CD14-positive monocyte (primary cell): ENCODE measurements around the gene AFDN. TPM values are rescaled to one million over a fixed set of nuclear protein-coding genes. Genes with fewer than 3 reads are reported as not detected.

Source experiments
- DNase-seq, 3 donors: peaks; one replicate each; pipeline ENCODE4 v3.0.0-alpha.2; 2011 to 2022
- H2AFZ ChIP-seq: 2 replicates; pipeline ENCODE4 v1.6.0; 2012; ENCODE audit warnings: mild to moderate bottlenecking, low read depth, low read length, inconsistent platforms; ENCODE audit not compliant: insufficient read depth, poor library complexity, severe bottlenecking
- H3K27ac ChIP-seq, 2 donors: 1 replicate in 1 of 2; 2 replicates in 1 of 2; pipeline ENCODE4 v1.5.1; 2012 to 2013; ENCODE audit warnings: low read length in 2 of 2, control low read depth in 1 of 2, inconsistent platforms in 1 of 2, low read depth in 1 of 2, mild to moderate bottlenecking in 1 of 2
- H3K27me3 ChIP-seq, 2 donors: one replicate each; pipeline versions ENCODE4 v1.6.0 to v1.6.1; 2011 to 2013; ENCODE audit warnings: low read length in 2 of 2; ENCODE audit not compliant: control insufficient read depth in 2 of 2, insufficient read depth in 2 of 2
- H3K36me3 ChIP-seq, 2 donors: replicated peaks in 1 of 2; 1 replicate in 1 of 2; 2 replicates in 1 of 2; pipeline versions ENCODE4 v1.5.1 to v1.6.1; 2012 to 2013; ENCODE audit warnings: low read length in 2 of 2, control low read depth in 1 of 2, inconsistent platforms in 1 of 2, mild to moderate bottlenecking in 1 of 2; ENCODE audit not compliant: insufficient read depth in 2 of 2, control insufficient read depth in 1 of 2
- H3K4me1 ChIP-seq, 2 donors: 1 replicate in 1 of 2; 2 replicates in 1 of 2; pipeline versions ENCODE4 v1.5.1 to v1.6.1; 2012 to 2013; ENCODE audit warnings: low read length in 2 of 2, control low read depth in 1 of 2, inconsistent platforms in 1 of 2, mild to moderate bottlenecking in 1 of 2, moderate library complexity in 1 of 2; ENCODE audit not compliant: insufficient read depth in 2 of 2, control insufficient read depth in 1 of 2
- H3K4me2 ChIP-seq: replicated peaks from 2 replicates; pipeline ENCODE3; 2012; ENCODE audit warnings: low read length, moderate library complexity, mild to moderate bottlenecking; ENCODE audit not compliant: poor library complexity, severe bottlenecking; ENCODE audit errors: extremely low read depth
- H3K4me3 ChIP-seq, 3 experiments: fragments of 200-600 bp in 1 of 3; sonication (generic) in 1 of 3; replicated peaks in 1 of 3; 1 replicate in 2 of 3; 2 replicates in 1 of 3; pipeline ENCODE4 v1.5.1; 2011 to 2013; ENCODE audit warnings: low read length in 3 of 3, mild to moderate bottlenecking in 3 of 3, control low read depth in 2 of 3, low read depth in 2 of 3, inconsistent platforms in 1 of 3, moderate library complexity in 1 of 3
- H3K79me2 ChIP-seq: 2 replicates; pipeline ENCODE4 v1.6.0; 2012; ENCODE audit warnings: mild to moderate bottlenecking, control low read depth, inconsistent platforms, low read length, moderate library complexity; ENCODE audit not compliant: insufficient read depth
- H3K9ac ChIP-seq: 2 replicates; pipeline ENCODE4 v1.6.0; 2017; ENCODE audit warnings: low read length, mild to moderate bottlenecking; ENCODE audit not compliant: insufficient read depth, poor library complexity, severe bottlenecking
- H3K9me3 ChIP-seq, 2 donors: replicated peaks in 1 of 2; 1 replicate in 1 of 2; 2 replicates in 1 of 2; pipeline versions ENCODE4 v1.5.1 to v1.6.1; 2012 to 2013; ENCODE audit warnings: low read length in 2 of 2, control low read depth in 1 of 2; ENCODE audit not compliant: control insufficient read depth in 1 of 2, insufficient read depth in 1 of 2
- H4K20me1 ChIP-seq: 2 replicates; pipeline ENCODE4 v1.6.0; 2012; ENCODE audit warnings: mild to moderate bottlenecking, low read length, control low read depth, moderate library complexity; ENCODE audit not compliant: insufficient read depth
- H3K27ac Mint-ChIP-seq, 7 donors: one replicate each; pipeline ENCODE4 v1.8.0; 2020; ENCODE audit warnings: mild to moderate bottlenecking in 7 of 7, mixed read lengths in 7 of 7, moderate library complexity in 6 of 7, inconsistent platforms in 2 of 7
- H3K27me3 Mint-ChIP-seq, 3 donors: one replicate each; pipeline ENCODE4 v1.8.0; 2021 to 2022; ENCODE audit warnings: low read depth in 3 of 3, mild to moderate bottlenecking in 3 of 3, mixed read lengths in 3 of 3, moderate library complexity in 3 of 3, inconsistent platforms in 1 of 3
- H3K36me3 Mint-ChIP-seq, 2 donors: one replicate each; pipeline ENCODE4 v1.8.0; 2020; ENCODE audit warnings: mixed read lengths in 2 of 2, inconsistent platforms in 1 of 2, mild to moderate bottlenecking in 1 of 2
- H3K4me1 Mint-ChIP-seq: one replicate; pipeline ENCODE4 v1.8.0; 2020; ENCODE audit warnings: mild to moderate bottlenecking, mixed read lengths
- H3K4me3 Mint-ChIP-seq, 2 donors: one replicate each; pipeline ENCODE4 v1.8.0; 2020; ENCODE audit warnings: mild to moderate bottlenecking in 2 of 2, mixed read lengths in 2 of 2, moderate library complexity in 1 of 2
- H3K9me3 Mint-ChIP-seq, 7 donors: one replicate each; pipeline ENCODE4 v1.8.0; 2020 to 2022; ENCODE audit warnings: mixed read lengths in 7 of 7, mild to moderate bottlenecking in 6 of 7, moderate library complexity in 6 of 7, inconsistent platforms in 2 of 7
- CTCF ChIP-seq: fragments of 200-600 bp; IDR thresholded peaks from one replicate; pipeline ENCODE4 v1.8.0; 2022; ENCODE audit warnings: antibody characterized with exemption, mild to moderate bottlenecking
- WGBS: methylation state at CpG from one replicate; pipeline ENCODE4 v1.1.5; 2013; ENCODE audit warnings: missing lambda C conversion rate; ENCODE audit not compliant: insufficient coverage; 5-methylcytosine and 5-hydroxymethylcytosine counted together
- intact Hi-C, 2 donors: fragments of 100-400 bp; cut with micrococcal nuclease; formaldehyde crosslinking; loops; one replicate each; pipeline versions ENCODE4 v1.15.0 to v1.15.1; 2023
- polyA plus RNA-seq, 3 donors: library from polyadenylated mRNA; depleted of rRNA in 1 of 3; unstranded in 2 of 3; stranded (reverse) in 1 of 3; fragments of 300-500 nt in 2 of 3; fragments of >200 nt in 1 of 3; fragmentation: Illumina TruSeq in 2 of 3; gene quantifications; 1 replicate in 2 of 3; 2 replicates in 1 of 3; pipeline ENCODE4 v1.2.3, GENCODE V29; 2012 to 2021

AFDN gene
- polyA plus RNA-seq, 3 donors, result 0.03 to 1.5 TPM; not detected in 1

- Mint-ChIP-seq H3K27ac (no peak overlapping the region), H3K4me1 (no peaks in the 10 kb centered on the region), H3K36me3 (no peaks in the 10 kb centered on the region), H3K4me3 (no peak overlapping the region), H3K9me3 (no peaks in the 10 kb centered on the region), H3K27me3 (peaks cover 5 to 13% (median 12%) of the 10 kb centered on the region in 3 donors)
- DNase-seq, result no peak
- Histone ChIP-seq H3K4me2 (no peak overlapping the region), H3K4me3 (no peak overlapping the region), H3K9ac (no peak overlapping the region), H3K36me3 (no peaks in the 10 kb centered on the region), H3K9me3 (no peaks in the 10 kb centered on the region), H3K27ac (no peak overlapping the region), H3K27me3 (peaks cover 2 to 7% of the 10 kb centered on the region in 2 donors), H4K20me1 (no peaks in the 10 kb centered on the region), H3K4me1 (no peaks in the 10 kb centered on the region), H2AFZ (no peak overlapping the region), H3K79me2 (no peaks in the 10 kb centered on the region)
- TF ChIP-seq CTCF, result no peak
- WGBS, result no CpG with 5 or more reads among the region's 4 CpGs
- intact Hi-C loops, result no loop called here
These were observed 19.1 kb downstream of the AFDN start for GRCh38 chr6:167845856-167846255.

GRCh38 chr6:167846997-167847606 is 20.4 kb downstream of the AFDN start:
- Histone ChIP-seq H3K36me3 (no peaks in the 10 kb centered on the region), H3K9me3 (no peaks in the 10 kb centered on the region), H3K4me3 (no peak overlapping the region), H3K27me3 (peaks cover 2 to 6% of the 10 kb centered on the region in 2 donors), H3K27ac (no peak overlapping the region), H2AFZ (no peak overlapping the region), H3K4me1 (no peaks in the 10 kb centered on the region), H3K4me2 (no peak overlapping the region), H4K20me1 (no peaks in the 10 kb centered on the region), H3K79me2 (no peaks in the 10 kb centered on the region), H3K9ac (no peak overlapping the region)
- no peak for DNase-seq
- Mint-ChIP-seq H3K36me3 (no peaks in the 10 kb centered on the region), H3K27ac (no peak overlapping the region), H3K9me3 (peaks cover 0 to 2% (median 0%) of the 10 kb centered on the region in 7 donors), H3K4me3 (no peak overlapping the region), H3K4me1 (no peaks in the 10 kb centered on the region), H3K27me3 (peaks cover 6 to 15% (median 13%) of the 10 kb centered on the region in 3 donors)
- TF ChIP-seq CTCF, result no peak
- intact Hi-C loops, result no loop called here
- WGBS, result 88% methylated on average over 5 of the region's 6 CpGs
